ENCODE results near the gene PHPT1.

Gene PHPT1

GRCh38 chr9:136844761-136845464 is 4.3 kb upstream of the PHPT1 start:
- H3K27ac ChIP-seq, result no peak overlapping the region
- H3K4me3 ChIP-seq, result no peak overlapping the region
- H3K4me2 ChIP-seq, result no peak overlapping the region
- H3K9ac ChIP-seq, result no peak overlapping the region
- H3K36me3 ChIP-seq, result peaks cover 11% of the 10 kb centered on the region
- H3K9me3 ChIP-seq, result peaks cover 18% of the 10 kb centered on the region; the same call in 1 of the 2 replicates
- H4K20me1 ChIP-seq, result peaks cover 47% of the 10 kb centered on the region
- H3K4me1 ChIP-seq, result peaks cover 62% of the 10 kb centered on the region
- no peak for TF ChIP-seq Cebpa-rat (IDR thresholded peaks at IDR 0.05)
- peaks cover 41% of the 10 kb centered on the region for H3K27me3 ChIP-seq

- no peak overlapping the region for H3K4me2 ChIP-seq
- peaks cover 62% of the 10 kb centered on the region for H3K4me1 ChIP-seq
- no peak overlapping the region for H3K4me3 ChIP-seq
- peaks cover 10% of the 10 kb centered on the region; the same call in 1 of the 2 replicates for H3K36me3 ChIP-seq
- TF ChIP-seq Cebpa-rat (IDR thresholded peaks at IDR 0.05), result no peak
- peaks cover 47% of the 10 kb centered on the region for H4K20me1 ChIP-seq
- peaks cover 41% of the 10 kb centered on the region for H3K27me3 ChIP-seq
- peaks cover 18% of the 10 kb centered on the region; the same call in 1 of the 2 replicates for H3K9me3 ChIP-seq
- H3K9ac ChIP-seq, result no peak overlapping the region
- no peak overlapping the region for H3K27ac ChIP-seq
Measured at GRCh38 chr9:136845465-136846260, 3.5 kb upstream of the PHPT1 start.

GRCh38 chr9:136846376-136847087 is 2.7 kb upstream of the PHPT1 start:
- Histone ChIP-seq H3K9me3 (peaks cover 18% of the 10 kb centered on the region; the same call in 1 of the 2 replicates), H3K27ac (no peak overlapping the region), H3K36me3 (peaks cover 15% of the 10 kb centered on the region), H3K4me2 (peak overlapping the region; percentile 100; the same call in 1 of the 2 replicates), H3K9ac (no peak overlapping the region), H3K4me1 (peaks cover 54% of the 10 kb centered on the region), H4K20me1 (peaks cover 46% of the 10 kb centered on the region), H3K27me3 (peaks cover 41% of the 10 kb centered on the region), H3K4me3 (no peak overlapping the region)
- no peak for TF ChIP-seq Cebpa-rat (IDR thresholded peaks at IDR 0.05)

- H3K27ac ChIP-seq, result peak overlapping the region; percentile 81; the same call in 1 of the 2 replicates
- H3K27me3 ChIP-seq, result peaks cover 41% of the 10 kb centered on the region
- TF ChIP-seq Cebpa-rat (IDR thresholded peaks at IDR 0.05), result no peak
- H3K9ac ChIP-seq, result peak overlapping the region; percentile 84
- H3K4me1 ChIP-seq, result peaks cover 47% of the 10 kb centered on the region
- H3K36me3 ChIP-seq, result peaks cover 22% of the 10 kb centered on the region
- H3K4me3 ChIP-seq, result peak overlapping the region; percentile 87
- peak overlapping the region; percentile 100 for H3K4me2 ChIP-seq
- peaks cover 18% of the 10 kb centered on the region; the same call in 1 of the 2 replicates for H3K9me3 ChIP-seq
- H4K20me1 ChIP-seq, result peaks cover 40% of the 10 kb centered on the region
Measured at GRCh38 chr9:136847088-136847825, 2.0 kb upstream of the PHPT1 start.

- Histone ChIP-seq H3K4me1 (peaks cover 43% of the 10 kb centered on the region), H3K9me3 (peaks cover 18% of the 10 kb centered on the region; the same call in 1 of the 2 replicates), H3K36me3 (peaks cover 22% of the 10 kb centered on the region), H3K4me3 (peak overlapping the region; percentile 87), H3K4me2 (peak overlapping the region; percentile 100), H3K9ac (peak overlapping the region; percentile 84), H3K27me3 (peaks cover 41% of the 10 kb centered on the region), H3K27ac (peak overlapping the region; percentile 81), H4K20me1 (peaks cover 40% of the 10 kb centered on the region)
- TF ChIP-seq Cebpa-rat (IDR thresholded peaks at IDR 0.05), result no peak
Measured at GRCh38 chr9:136847826-136848392, 1.3 kb upstream of the PHPT1 start.

- Histone ChIP-seq H3K27ac (peak overlapping the region; percentile 81), H3K27me3 (peaks cover 41% of the 10 kb centered on the region), H3K4me1 (peaks cover 42% of the 10 kb centered on the region), H3K4me2 (peak overlapping the region; percentile 100), H3K4me3 (peak overlapping the region; percentile 87), H3K9ac (peak overlapping the region; percentile 84), H4K20me1 (peaks cover 34% of the 10 kb centered on the region), H3K36me3 (peaks cover 22% of the 10 kb centered on the region), H3K9me3 (peaks cover 18% of the 10 kb centered on the region; the same call in 1 of the 2 replicates)
- TF ChIP-seq Cebpa-rat (IDR thresholded peaks at IDR 0.05), result no peak
Measured at GRCh38 chr9:136848393-136849037, 694 bp upstream of the PHPT1 start.

GRCh38 chr9:136849960-136850865 is 1.0 kb downstream of the PHPT1 start:
- Histone ChIP-seq H3K27ac (0 out of 2 replicates have a peak overlapping the region, but pooled peaks have one; percentile 30), H3K4me1 (peaks cover 50% of the 10 kb centered on the region), H3K4me3 (peak overlapping the region; percentile 87), H3K9ac (peak overlapping the region; percentile 84), H3K36me3 (peaks cover 22% of the 10 kb centered on the region), H3K4me2 (peak overlapping the region; percentile 100), H4K20me1 (peaks cover 36% of the 10 kb centered on the region), H3K27me3 (peaks cover 27% of the 10 kb centered on the region), H3K9me3 (peaks cover 12% of the 10 kb centered on the region; the same call in 1 of the 2 replicates)
- TF ChIP-seq Cebpa-rat (IDR thresholded peaks at IDR 0.05), result no peak
